Stimulated activated CD4-positive, alpha-beta T cell treated with anti-CD3 and anti-CD28 coated beads, Interleukin-4, amount 100 ng/mL, for 48 hours (primary cell): ENCODE results near the gene ATP8A1.

ENCODE experiments used
- DNase-seq, 2 donors: peaks; one replicate each; pipeline ENCODE4 v3.0.0-alpha.2; 2020; ENCODE audit warnings: low read depth in 2 of 2

ATP8A1 gene

DNA sequence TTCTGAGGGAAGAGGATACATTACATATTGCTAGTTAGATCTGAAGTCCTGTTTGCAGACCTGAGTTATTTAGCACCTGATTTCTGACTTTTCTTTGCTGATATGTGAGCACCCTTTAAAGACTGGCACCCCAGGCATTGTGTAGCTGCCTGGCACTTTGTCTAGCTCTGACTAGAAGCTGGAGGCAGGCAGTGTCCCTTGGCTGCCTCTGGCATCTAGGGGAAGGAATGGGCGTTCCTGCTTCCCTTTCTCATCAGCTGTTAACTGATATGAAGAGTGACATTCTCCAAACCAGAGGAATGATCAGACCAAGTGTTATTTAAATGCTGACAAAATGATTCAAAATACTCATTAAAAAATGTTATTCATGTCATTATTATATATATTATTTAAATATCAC, 289.9 kb downstream of the ATP8A1 start:
- no peak for DNase-seq

- no peak for DNase-seq
Measured at GRCh38 chr4:42364266-42365053, 292.4 kb downstream of the ATP8A1 start.

DNA sequence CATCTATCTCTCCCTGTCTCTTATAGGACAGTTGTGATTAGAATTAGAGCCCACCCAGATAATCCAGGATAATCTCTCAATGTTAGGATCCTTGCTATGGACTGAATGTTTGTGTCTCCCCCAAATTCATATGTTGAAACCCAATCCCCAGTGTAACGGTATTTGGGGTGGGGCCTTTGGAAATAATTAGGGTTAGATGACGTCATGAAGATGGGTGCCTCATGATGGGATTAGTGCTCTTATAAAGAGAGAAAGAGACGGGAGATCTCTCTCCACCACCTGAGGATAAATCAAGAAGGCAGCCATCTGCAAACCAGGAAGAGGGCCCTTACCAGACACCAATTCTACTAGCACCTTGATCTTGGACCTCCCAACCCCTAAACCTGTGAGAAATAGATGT, 293.3 kb downstream of the ATP8A1 start:
- no peak for DNase-seq

- no peak for DNase-seq
Measured at GRCh38 chr4:42362591-42362990, 294.3 kb downstream of the ATP8A1 start.

GRCh38 chr4:42361456-42361855, 295.4 kb downstream of the ATP8A1 start:
- DNase-seq, result no peak

DNA sequence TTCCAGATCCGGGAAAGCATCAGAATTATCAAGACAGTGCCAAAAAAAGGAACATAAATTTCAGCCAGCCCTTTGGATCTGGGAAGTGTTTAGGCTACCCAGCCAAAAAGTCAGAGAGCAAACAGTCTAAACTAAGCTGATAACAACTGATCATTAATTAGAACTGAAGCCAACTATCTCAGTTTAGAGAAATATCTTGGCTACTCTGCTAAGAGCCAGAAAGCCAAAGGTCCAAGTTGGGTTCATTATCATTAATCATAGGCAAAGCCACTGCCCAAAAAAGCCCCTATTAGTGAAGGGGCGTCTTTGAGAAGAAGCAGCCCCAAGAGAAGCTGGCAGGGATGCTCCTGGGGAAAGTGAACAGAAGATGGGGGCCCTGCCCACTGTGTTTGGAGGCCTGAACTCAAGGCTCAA, 296.6 kb downstream of the ATP8A1 start:
- DNase-seq, result no peak

DNA sequence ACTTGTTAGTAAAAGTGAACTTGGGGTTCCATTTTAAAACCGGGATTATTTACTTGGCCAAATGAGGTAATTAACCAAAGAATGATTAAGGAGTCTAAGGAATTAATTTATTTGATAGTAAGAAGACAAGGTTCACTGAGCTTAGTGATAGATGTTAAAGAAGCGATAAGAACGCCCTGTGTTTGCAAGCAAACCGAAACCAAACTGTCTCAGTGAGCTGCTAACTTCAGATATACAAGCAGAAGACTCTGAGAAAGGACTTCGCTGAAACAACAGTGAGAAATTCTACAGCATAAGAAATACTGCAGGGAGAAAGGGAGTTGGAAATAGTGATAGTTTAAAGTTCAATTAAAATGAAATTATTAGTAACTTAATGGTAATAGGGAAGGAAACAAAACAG, 297.2 kb downstream of the ATP8A1 start:
- DNase-seq, result no peak
